Brain pericyte (primary cell): ENCODE data around the gene AK9.
A peak's percentile ranks its signal among the peaks of the same experiment; 100 is the strongest.

ENCODE experiments used
- DNase-seq: peaks from one replicate; pipeline ENCODE4 v3.0.0-alpha.2; 2012; ENCODE audit warnings: low read depth, low spot score

The AK9 gene

GRCh38 chr6:109512271-109512817 lies 178.7 kb downstream of the AK9 start:
- DNase-seq = no peak

DNA sequence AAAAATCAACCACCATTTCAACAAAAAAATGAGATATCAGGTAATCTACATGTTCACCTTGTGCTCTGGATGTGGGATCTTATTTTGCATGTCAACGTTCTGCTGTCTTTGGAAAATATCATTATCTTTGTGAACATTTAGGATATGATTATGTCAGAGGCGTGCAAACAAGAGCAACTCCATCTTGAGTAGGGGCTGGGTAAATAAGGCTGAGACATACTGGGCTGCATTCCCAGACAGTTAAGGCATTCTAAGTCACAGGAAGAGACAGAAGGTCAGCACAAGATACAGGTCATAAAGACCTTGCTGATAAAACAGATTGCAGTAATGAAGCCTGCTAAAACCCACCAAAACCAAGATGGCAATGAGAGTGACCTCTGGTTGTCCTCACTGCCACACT lies 179.2 kb downstream of the AK9 start:
- DNase-seq = no peak

- no peak for DNase-seq
Measured at GRCh38 chr6:109510358-109510757, 180.6 kb downstream of the AK9 start.

- DNase-seq = no peak
Measured at GRCh38 chr6:109508166-109508860, 182.7 kb downstream of the AK9 start.

GRCh38 chr6:109507490-109508072 lies 183.4 kb downstream of the AK9 start:
- DNase-seq = peak; percentile 59

GRCh38 chr6:109506841-109507240 lies 184.2 kb downstream of the AK9 start:
- no peak for DNase-seq

DNA sequence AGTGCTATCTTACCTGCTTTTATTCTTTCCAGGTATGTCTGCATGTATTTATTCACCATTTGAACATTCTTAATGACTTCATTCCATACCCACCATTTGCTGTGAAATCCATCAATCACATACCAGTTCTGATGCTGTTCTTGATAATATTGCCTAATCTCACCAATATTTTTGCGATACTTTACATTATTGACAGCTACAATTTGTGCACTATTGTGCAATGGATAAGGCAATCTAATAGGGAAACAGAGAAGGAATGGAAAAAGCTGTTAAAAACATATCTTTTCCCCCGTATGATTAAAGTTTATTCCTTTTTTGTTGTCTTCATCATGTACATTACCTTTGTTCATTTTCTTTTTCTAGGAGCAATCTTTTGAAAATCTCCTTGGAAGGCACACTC lies 184.7 kb downstream of the AK9 start:
- no peak for DNase-seq

DNA sequence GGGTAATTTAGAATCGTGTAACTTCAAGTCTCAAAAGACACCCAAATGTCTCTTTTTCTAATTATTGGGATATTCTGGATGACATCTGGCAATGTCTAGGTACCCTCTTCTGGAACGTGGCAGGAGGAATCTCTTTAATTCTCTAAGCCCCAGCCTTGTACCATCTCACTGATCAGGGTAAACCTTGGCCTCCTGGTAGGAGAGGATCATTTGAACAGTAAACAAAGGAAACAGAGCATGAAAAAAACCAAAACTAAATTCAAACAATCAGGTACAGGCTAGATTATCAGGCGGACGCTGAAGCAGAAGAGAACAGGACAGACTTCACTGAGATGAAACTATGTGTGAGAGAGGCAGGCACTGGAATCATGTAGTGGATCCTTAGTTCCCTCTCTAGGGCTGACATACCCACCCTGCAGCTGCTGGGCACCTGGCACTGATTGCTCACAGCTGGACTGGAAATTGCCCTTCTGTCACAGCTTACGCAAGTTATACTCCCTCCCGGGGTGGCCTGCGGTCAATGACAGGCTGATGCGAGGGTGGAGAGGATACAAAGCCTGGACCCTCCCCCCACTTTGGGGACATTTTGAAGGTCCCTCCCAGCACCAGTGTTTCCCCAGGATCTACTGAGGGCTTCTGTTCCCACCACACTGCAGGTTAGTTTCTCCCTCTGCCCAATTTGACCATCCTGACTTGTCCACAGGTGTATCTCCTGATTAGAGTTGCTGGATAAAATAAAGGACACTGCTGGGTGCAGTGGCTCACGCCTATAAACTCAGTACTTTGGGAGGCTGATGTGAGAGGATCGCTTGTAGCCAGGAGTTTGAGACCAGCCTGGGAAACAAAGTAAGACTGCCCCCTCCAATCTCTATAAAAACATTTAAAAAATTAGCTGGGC lies 187.4 kb downstream of the AK9 start:
- no peak for DNase-seq

GRCh38 chr6:109498936-109499335 lies 192.1 kb downstream of the AK9 start:
- DNase-seq = no peak

- no peak for DNase-seq
Measured at GRCh38 chr6:109498052-109498451, 192.9 kb downstream of the AK9 start.

GRCh38 chr6:109496036-109496772 lies 194.8 kb downstream of the AK9 start:
- no peak for DNase-seq

GRCh38 chr6:109493865-109494264 lies 197.1 kb downstream of the AK9 start:
- DNase-seq = no peak

- DNase-seq = no peak
Measured at GRCh38 chr6:109491207-109491938, 199.6 kb downstream of the AK9 start.

DNA sequence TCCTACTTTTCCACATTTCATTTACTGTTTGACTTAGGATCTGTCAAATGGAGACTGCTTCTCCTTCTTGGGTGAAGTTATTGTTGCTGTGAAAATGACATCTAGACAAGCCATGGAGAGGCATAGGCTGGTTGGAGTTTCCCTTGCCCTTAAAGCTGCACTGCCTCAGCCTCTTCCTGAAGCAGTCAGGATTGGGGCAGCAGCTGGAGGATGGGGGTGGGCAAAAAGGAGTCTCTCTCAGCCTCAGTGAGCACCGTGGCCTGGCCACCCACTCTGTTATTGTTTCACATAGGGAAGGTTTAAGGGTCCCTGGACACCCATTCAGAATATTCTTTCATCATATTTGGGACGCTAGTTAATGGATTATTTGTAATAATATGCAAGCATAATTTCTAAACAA lies 200.3 kb downstream of the AK9 start:
- no peak for DNase-seq

- DNase-seq = no peak
Measured at GRCh38 chr6:109488001-109488400, 203.0 kb downstream of the AK9 start.

- no peak for DNase-seq
Measured at GRCh38 chr6:109486068-109486467, 204.9 kb downstream of the AK9 start.

DNA sequence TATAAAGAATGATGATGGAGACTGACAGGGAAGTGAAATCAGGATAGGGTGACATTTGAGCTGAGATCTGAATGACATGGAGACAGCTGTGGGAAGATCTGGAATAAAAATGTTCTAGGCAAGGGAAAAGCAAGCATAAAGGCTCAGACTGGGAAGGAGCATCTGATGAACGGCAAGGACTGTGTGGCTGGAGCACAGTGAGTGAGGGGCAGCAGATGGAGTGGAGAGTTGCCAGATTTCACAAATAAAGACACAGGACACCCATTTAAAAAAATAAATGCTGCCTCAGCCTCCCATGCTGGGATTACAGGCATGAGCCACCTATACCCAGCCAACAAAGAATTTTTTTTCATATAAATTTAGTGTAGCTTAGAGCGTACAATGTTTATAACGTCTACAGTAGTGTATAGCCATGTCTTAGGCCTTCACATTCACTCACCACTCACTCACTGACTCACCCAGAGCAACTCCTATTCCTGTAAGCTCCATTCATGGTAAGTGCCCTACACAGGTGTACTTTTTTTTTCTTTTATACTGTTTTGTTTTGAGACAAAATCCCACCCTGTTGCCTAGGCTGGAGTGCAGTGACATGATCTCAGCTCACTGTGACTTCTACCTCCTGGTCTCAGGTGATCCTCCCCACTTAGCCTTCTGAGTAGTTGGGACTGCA lies 205.6 kb downstream of the AK9 start:
- no peak for DNase-seq

GRCh38 chr6:109484122-109484521 lies 206.9 kb downstream of the AK9 start:
- DNase-seq = no peak

DNA sequence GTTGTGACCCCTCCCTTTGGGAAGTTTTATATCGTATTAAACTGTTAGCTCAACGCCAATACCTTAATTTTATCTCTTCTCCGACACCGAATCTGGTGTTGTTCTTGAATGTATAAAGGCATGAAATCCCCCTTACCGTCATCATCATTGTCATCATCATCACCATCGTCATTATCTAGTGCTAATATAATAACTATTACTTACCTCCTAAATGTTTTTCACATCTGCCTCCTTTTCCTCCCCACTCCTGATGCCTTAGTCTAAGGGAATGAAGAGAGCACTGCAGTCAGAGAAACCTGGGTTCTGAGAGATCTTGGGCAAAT lies 207.3 kb downstream of the AK9 start:
- no peak for DNase-seq

DNA sequence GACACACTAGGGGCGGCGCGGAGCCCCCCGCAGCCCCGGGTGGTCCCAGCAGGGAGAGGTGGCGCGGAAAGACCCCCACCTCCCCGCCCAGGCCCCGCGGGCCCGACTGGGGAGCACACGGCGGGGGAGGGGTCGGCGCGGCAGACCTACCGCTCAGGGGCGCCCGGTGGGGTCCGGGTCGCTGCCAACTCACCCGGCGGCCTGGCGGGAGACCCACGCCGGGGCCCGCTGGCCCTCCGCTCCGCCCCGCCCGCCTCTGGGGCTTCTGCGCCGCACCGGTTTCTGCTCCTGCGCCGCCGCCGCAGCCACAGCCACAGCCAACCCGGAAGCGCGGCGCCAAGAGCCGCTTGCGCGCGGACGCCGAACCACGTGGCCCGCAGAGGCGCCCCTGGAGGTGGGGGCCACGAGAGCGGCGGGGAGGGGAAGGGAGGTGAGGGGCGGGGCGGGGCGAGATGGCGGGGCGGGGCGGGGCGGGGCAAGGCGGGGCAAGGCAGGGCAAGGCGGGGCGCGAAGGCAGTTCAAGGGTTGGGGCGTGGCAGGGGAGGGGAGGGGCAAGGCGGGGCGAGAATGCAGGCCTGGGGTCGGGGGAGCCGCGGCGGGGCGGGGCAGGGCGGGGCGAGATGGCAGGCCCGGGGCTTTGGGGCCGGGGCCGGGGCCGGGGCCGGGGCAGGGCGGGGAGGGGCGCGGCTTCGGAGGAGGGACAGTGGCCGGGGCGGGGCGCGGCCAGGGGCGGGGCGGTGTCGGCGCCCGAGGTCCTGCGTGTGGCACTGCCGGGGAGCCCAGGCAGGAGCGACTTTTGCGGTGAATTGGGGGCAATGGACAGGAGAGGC lies 207.9 kb downstream of the AK9 start, which contains the start of gene ZBTB24:
Gene ZBTB24 (minus strand): TSS at position 315 of the 830 bp plus-strand sequence. CDS start 1,193 bp downstream, outside the sequence.
- DNase-seq = peak; percentile 36
